Natural killer cell (primary cell): ENCODE measurements around the gene DYNLRB1. TPM values are rescaled to one million over a fixed set of nuclear protein-coding genes. Genes with fewer than 3 reads are reported as not detected.

Source experiments
- ATAC-seq, 3 donors: fragments of 150-1000 bp in 2 of 3; fragments of 200-7000 bp in 1 of 3; cut with Tn5 transposase; 1 replicate in 1 of 3; 2 replicates in 2 of 3; pipeline ENCODE4 v1.10.0; 2021; ENCODE audit warnings: mild to moderate bottlenecking in 2 of 3, moderate library complexity in 2 of 3
- DNase-seq, 2 donors: peaks; one replicate each; pipeline versions ENCODE4 v3.0.0 to v3.0.0-alpha.2; 2013 to 2021; ENCODE audit warnings: mixed read lengths in 1 of 2
- H3K27ac ChIP-seq: one replicate; pipeline ENCODE4 v1.5.1; 2013; ENCODE audit warnings: mild to moderate bottlenecking, low read length
- H3K27me3 ChIP-seq: one replicate; pipeline ENCODE4 v1.6.1; 2013; ENCODE audit warnings: low read length; ENCODE audit not compliant: control insufficient read depth, insufficient read depth
- H3K36me3 ChIP-seq: one replicate; pipeline ENCODE4 v1.6.1; 2013; ENCODE audit warnings: low read length; ENCODE audit not compliant: control insufficient read depth, insufficient read depth
- H3K4me1 ChIP-seq: one replicate; pipeline ENCODE4 v1.6.1; 2013; ENCODE audit warnings: low read length; ENCODE audit not compliant: control insufficient read depth, insufficient read depth
- H3K4me3 ChIP-seq: one replicate; pipeline ENCODE4 v1.5.1; 2013; ENCODE audit warnings: low read length
- H3K9me3 ChIP-seq: one replicate; pipeline ENCODE4 v1.6.1; 2013; ENCODE audit warnings: low read length; ENCODE audit not compliant: control insufficient read depth, insufficient read depth
- H3K27ac Mint-ChIP-seq, 2 donors: one replicate each; pipeline ENCODE4 v1.8.0; 2022; ENCODE audit warnings: mild to moderate bottlenecking in 2 of 2, mixed read lengths in 2 of 2, moderate library complexity in 1 of 2
- H3K27me3 Mint-ChIP-seq, 2 donors: one replicate each; pipeline ENCODE4 v1.8.0; 2022; ENCODE audit warnings: low read depth in 2 of 2, mixed read lengths in 2 of 2
- H3K36me3 Mint-ChIP-seq: one replicate; pipeline ENCODE4 v1.8.0; 2022; ENCODE audit warnings: mixed read lengths
- H3K4me1 Mint-ChIP-seq, 2 donors: one replicate each; pipeline ENCODE4 v1.8.0; 2022; ENCODE audit warnings: mixed read lengths in 2 of 2
- H3K4me3 Mint-ChIP-seq: one replicate; pipeline ENCODE4 v1.8.0; 2022; ENCODE audit warnings: mild to moderate bottlenecking, moderate library complexity, mixed read lengths
- H3K9me3 Mint-ChIP-seq, 2 donors: one replicate each; pipeline ENCODE4 v1.8.0; 2022; ENCODE audit warnings: mixed read lengths in 2 of 2
- WGBS: methylation state at CpG from one replicate; pipeline ENCODE4 v1.1.7; 2013; ENCODE audit warnings: missing lambda C conversion rate; ENCODE audit not compliant: insufficient coverage; 5-methylcytosine and 5-hydroxymethylcytosine counted together
- intact Hi-C: fragments of 100-400 bp; cut with micrococcal nuclease; formaldehyde crosslinking; loops from one replicate; pipeline ENCODE4 v1.14.2; 2022
- total RNA-seq, 4 donors: library from RNA; stranded (reverse); fragments of 120-200 nt in 1 of 4; gene quantifications; one replicate each; pipeline versions ENCODE4 v1.2.3 to v1.2.4, GENCODE V29; 2013 to 2022
- TF ChIP-seq, protein P1 (sequence below): fragments of 200-600 bp; IDR thresholded peaks from one replicate; pipeline ENCODE4 v1.8.0; 2022; ENCODE audit warnings: antibody characterized with exemption

The DYNLRB1 gene
- total RNA-seq, 3 donors from 2014 or later (not counting 1 experiment from before 2014, with no cell fraction given): 58.7 to 65.5 (median 61.4) TPM

DNA sequence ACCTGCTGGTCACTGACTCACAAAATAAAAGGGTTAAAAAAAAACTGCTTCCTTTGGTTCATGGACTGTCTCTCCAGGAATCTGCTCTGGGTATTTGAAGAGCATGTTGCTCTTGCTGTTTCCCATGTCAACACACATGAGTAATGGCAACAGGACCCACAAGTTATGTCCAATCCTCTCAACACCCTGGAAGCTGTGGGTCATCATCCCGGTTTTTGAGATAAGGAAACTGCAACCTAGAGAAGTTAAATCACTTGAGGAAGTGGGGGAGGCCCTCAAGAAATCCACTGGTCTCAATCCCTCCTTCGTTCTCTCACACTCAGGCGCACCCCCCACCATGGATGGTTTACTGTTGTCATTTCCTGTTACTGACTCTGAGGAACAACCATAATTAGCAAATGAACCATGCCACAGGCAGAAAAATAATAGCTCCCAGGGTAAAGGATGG, 54.7 kb downstream of the DYNLRB1 start:
- H3K36me3 Mint-ChIP-seq: no peaks in the 10 kb centered on the region
- H3K4me3 Mint-ChIP-seq: no peak overlapping the region

DNA sequence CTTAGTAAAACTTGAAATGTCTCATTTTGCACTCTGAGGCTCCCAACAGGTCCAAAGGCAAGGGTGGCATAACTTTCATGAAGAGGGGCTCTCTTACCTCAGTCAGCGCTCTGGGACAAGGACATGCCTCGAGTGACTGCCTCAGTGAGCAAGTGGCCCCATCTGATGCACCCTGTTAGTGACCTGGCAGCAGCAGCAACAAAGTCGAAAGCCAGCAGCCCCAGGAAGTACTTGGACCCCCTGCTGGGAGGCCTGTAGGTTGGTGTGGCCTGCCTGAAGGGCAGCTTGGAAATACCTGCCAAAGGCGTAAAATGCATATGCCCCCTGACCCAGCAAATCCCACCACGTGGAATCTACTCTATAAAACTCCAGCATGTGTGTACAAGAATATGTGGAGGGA, 55.5 kb downstream of the DYNLRB1 start:
- no peak overlapping the region for H3K4me3 ChIP-seq
- H3K4me1 Mint-ChIP-seq: peaks cover 8 to 9% of the 10 kb centered on the region in 2 donors
- no peaks in the 10 kb centered on the region for H3K9me3 Mint-ChIP-seq
- DNase-seq: no peak
- peaks cover 17% of the 10 kb centered on the region for H3K36me3 ChIP-seq
- no peak for ATAC-seq
- H3K4me3 Mint-ChIP-seq: no peak overlapping the region
- no peaks in the 10 kb centered on the region for H3K27me3 Mint-ChIP-seq
- no peaks in the 10 kb centered on the region for H3K4me1 ChIP-seq
- H3K27me3 ChIP-seq: no peaks in the 10 kb centered on the region
- 97% methylated on average over 3 of the region's 5 CpGs for WGBS
- TF ChIP-seq, protein P1, sequence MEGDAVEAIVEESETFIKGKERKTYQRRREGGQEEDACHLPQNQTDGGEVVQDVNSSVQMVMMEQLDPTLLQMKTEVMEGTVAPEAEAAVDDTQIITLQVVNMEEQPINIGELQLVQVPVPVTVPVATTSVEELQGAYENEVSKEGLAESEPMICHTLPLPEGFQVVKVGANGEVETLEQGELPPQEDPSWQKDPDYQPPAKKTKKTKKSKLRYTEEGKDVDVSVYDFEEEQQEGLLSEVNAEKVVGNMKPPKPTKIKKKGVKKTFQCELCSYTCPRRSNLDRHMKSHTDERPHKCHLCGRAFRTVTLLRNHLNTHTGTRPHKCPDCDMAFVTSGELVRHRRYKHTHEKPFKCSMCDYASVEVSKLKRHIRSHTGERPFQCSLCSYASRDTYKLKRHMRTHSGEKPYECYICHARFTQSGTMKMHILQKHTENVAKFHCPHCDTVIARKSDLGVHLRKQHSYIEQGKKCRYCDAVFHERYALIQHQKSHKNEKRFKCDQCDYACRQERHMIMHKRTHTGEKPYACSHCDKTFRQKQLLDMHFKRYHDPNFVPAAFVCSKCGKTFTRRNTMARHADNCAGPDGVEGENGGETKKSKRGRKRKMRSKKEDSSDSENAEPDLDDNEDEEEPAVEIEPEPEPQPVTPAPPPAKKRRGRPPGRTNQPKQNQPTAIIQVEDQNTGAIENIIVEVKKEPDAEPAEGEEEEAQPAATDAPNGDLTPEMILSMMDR: no peak
- H3K36me3 Mint-ChIP-seq: no peaks in the 10 kb centered on the region
- H3K27ac Mint-ChIP-seq: peak overlapping the region in 1 of 2 donors; percentile 89
- no peaks in the 10 kb centered on the region for H3K9me3 ChIP-seq
- intact Hi-C loops: no loop called here
- no peak overlapping the region for H3K27ac ChIP-seq

More for the DNA sequence above, 54.7 kb downstream of the DYNLRB1 start:
- Mint-ChIP-seq H3K27me3 (no peaks in the 10 kb centered on the region), H3K27ac (peak overlapping the region; percentile 62 to 89), H3K4me1 (peaks cover 8 to 9% of the 10 kb centered on the region in 2 donors), H3K9me3 (no peaks in the 10 kb centered on the region)
- Histone ChIP-seq H3K27ac (no peak overlapping the region), H3K27me3 (no peaks in the 10 kb centered on the region), H3K4me1 (no peaks in the 10 kb centered on the region), H3K4me3 (no peak overlapping the region), H3K9me3 (no peaks in the 10 kb centered on the region), H3K36me3 (peaks cover 17% of the 10 kb centered on the region)
- TF ChIP-seq, protein P1: no peak
- DNase-seq (no peak), ATAC-seq (peak; percentile 44 to 72 (median 72))
- intact Hi-C loops: no loop called here
- 49% methylated on average over 2 of the region's 3 CpGs for WGBS

DNA sequence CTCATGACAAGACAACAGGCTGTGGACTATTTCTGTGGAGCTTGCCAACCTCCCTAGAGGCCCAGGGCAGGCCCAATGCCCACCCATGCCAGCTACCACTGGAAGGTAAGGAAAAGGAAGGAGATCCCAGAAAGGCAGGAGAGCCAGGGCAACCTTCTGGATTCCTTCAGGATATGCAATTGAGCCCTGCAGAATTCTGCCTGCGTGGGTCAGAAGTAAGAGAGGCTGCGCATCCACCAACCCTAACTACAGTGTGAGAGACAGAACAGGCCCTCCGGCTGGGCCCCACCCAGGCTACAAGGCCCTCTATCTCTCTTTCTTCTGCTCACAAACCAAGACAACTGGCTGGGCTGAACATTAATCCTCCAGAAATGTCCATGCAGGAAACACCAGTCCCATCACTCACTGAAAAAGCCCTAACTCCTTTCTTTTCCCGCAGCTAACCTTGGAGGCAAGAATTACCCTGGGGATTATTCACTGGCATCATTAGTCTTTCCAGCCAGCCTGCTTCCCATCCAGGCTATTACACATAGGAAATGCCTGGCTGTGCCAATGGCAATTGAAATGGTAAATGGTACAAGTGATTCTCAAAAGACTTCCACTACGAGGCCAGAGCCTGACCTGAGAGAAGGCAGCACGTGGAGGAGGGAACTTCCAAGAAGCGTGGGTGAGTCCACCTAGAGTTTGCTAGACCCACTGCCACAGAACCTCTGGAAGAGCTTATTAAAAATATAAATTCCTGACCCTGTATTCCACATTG, 57.5 kb downstream of the DYNLRB1 start:
- no peaks in the 10 kb centered on the region for H3K9me3 Mint-ChIP-seq
- no peak overlapping the region for H3K27ac Mint-ChIP-seq
- TF ChIP-seq, protein P1: no peak
- peaks cover 8 to 9% of the 10 kb centered on the region in 2 donors for H3K4me1 Mint-ChIP-seq
- Histone ChIP-seq H3K27me3 (no peaks in the 10 kb centered on the region), H3K4me1 (no peaks in the 10 kb centered on the region), H3K4me3 (no peak overlapping the region), H3K27ac (no peak overlapping the region), H3K9me3 (no peaks in the 10 kb centered on the region), H3K36me3 (peaks cover 17% of the 10 kb centered on the region)
- DNase-seq (no peak), ATAC-seq (no peak)
- 97% methylated on average over 7 of the region's 7 CpGs for WGBS
- no peak overlapping the region for H3K4me3 Mint-ChIP-seq
- no peaks in the 10 kb centered on the region for H3K27me3 Mint-ChIP-seq
- no peaks in the 10 kb centered on the region for H3K36me3 Mint-ChIP-seq
- intact Hi-C loops: no loop called here
